GM21526 (cell line): Measurements from ENCODE around the gene GAP43.

ENCODE experiments used
- ATAC-seq: cut with Tn5 transposase; IDR thresholded peaks from one replicate; pipeline ENCODE4 v1.9.1; 2021; ENCODE audit warnings: moderate library complexity; ENCODE audit not compliant: unreplicated experiment, low FRiP score

The GAP43 gene

GRCh38 chr3:115626721-115627120, 3.4 kb downstream of the GAP43 start:
- no peak for ATAC-seq

- peak; percentile 83 for ATAC-seq
Observed at GRCh38 chr3:115627180-115628074, 4.1 kb downstream of the GAP43 start.

GRCh38 chr3:115628075-115628412, 4.7 kb downstream of the GAP43 start:
- peak; percentile 44 for ATAC-seq

GRCh38 chr3:115630850-115631249, 7.5 kb downstream of the GAP43 start:
- ATAC-seq: no peak

GRCh38 chr3:115632026-115632425, 8.7 kb downstream of the GAP43 start:
- no peak for ATAC-seq

- ATAC-seq: no peak
Observed at GRCh38 chr3:115633467-115633866, 10.2 kb downstream of the GAP43 start.

- ATAC-seq: no peak
Observed at GRCh38 chr3:115634052-115634451, 10.7 kb downstream of the GAP43 start.

GRCh38 chr3:115635406-115635805, 12.1 kb downstream of the GAP43 start:
- ATAC-seq: no peak

GRCh38 chr3:115638241-115638640, 14.9 kb downstream of the GAP43 start:
- ATAC-seq: no peak

GRCh38 chr3:115638991-115639390, 15.7 kb downstream of the GAP43 start:
- ATAC-seq: no peak

- ATAC-seq: no peak
Observed at GRCh38 chr3:115644391-115644790, 21.1 kb downstream of the GAP43 start.

- ATAC-seq: no peak
Observed at GRCh38 chr3:115646027-115646690, 22.8 kb downstream of the GAP43 start.

- ATAC-seq: no peak
Observed at GRCh38 chr3:115648559-115648958, 25.2 kb downstream of the GAP43 start.

GRCh38 chr3:115651087-115651486, 27.8 kb downstream of the GAP43 start:
- ATAC-seq: peak; percentile 77

GRCh38 chr3:115651599-115651998, 28.3 kb downstream of the GAP43 start:
- ATAC-seq: no peak

GRCh38 chr3:115652738-115653137, 29.4 kb downstream of the GAP43 start:
- peak; percentile 55 for ATAC-seq

- ATAC-seq: no peak
Observed at GRCh38 chr3:115655761-115656282, 32.5 kb downstream of the GAP43 start.

GRCh38 chr3:115657168-115657567, 33.9 kb downstream of the GAP43 start:
- ATAC-seq: no peak

- ATAC-seq: no peak
Observed at GRCh38 chr3:115658032-115658336, 34.7 kb downstream of the GAP43 start.

- ATAC-seq: peak; percentile 85
Observed at GRCh38 chr3:115658337-115659181, 35.2 kb downstream of the GAP43 start.
